Glutamatergic neuron (in vitro differentiated cells): ENCODE measurements around the gene SLC43A2. TPM values are rescaled to one million over a fixed set of nuclear protein-coding genes. Genes with fewer than 3 reads are reported as not detected.
"Not testable (repeated sequence)": the region's sequence is repeated elsewhere in the genome, so short reads cannot be mapped to it uniquely, and the experiment has no call there.

ENCODE experiments used
- DNase-seq: peaks from one replicate; pipeline ENCODE4 v3.0.0; 2022
- H3K27ac Mint-ChIP-seq: one replicate; pipeline ENCODE4 v1.8.0; 2020; ENCODE audit warnings: mild to moderate bottlenecking, mixed read lengths, inconsistent platforms; ENCODE audit not compliant: unreplicated experiment
- H3K27me3 Mint-ChIP-seq: one replicate; pipeline ENCODE4 v1.8.0; 2020; ENCODE audit warnings: mild to moderate bottlenecking, moderate library complexity, mixed read lengths, inconsistent platforms; ENCODE audit not compliant: unreplicated experiment
- H3K36me3 Mint-ChIP-seq: one replicate; pipeline ENCODE4 v1.8.0; 2020; ENCODE audit warnings: mild to moderate bottlenecking, mixed read lengths, inconsistent platforms; ENCODE audit not compliant: unreplicated experiment
- H3K4me1 Mint-ChIP-seq: one replicate; pipeline ENCODE4 v1.8.0; 2020; ENCODE audit warnings: mild to moderate bottlenecking, low read depth, mixed read lengths, inconsistent platforms; ENCODE audit not compliant: unreplicated experiment
- H3K4me3 Mint-ChIP-seq: one replicate; pipeline ENCODE4 v1.8.0; 2020; ENCODE audit warnings: mild to moderate bottlenecking, mixed read lengths, inconsistent platforms; ENCODE audit not compliant: unreplicated experiment
- H3K9me3 Mint-ChIP-seq: one replicate; pipeline ENCODE4 v1.8.0; 2020; ENCODE audit warnings: mild to moderate bottlenecking, moderate library complexity, mixed read lengths, inconsistent platforms; ENCODE audit not compliant: unreplicated experiment
- CTCF ChIP-seq: fragments of 200-600 bp; sonication (generic); IDR thresholded peaks from one replicate; pipeline ENCODE4 v1.5.0; 2021; ENCODE audit not compliant: partially characterized antibody, unreplicated experiment
- total RNA-seq: library from RNA; stranded (reverse); fragmentation: NEBNext Ultra II Directional; extraction: Animal tissue kit (Norgen Biotek cat#: 25700); gene quantifications from one replicate; pipeline ENCODE4 v1.2.1, GENCODE V29; 2021; ENCODE audit not compliant: unreplicated experiment

SLC43A2 gene
- total RNA-seq, 1 donor from 2014 or later, result 31.3 TPM

GRCh38 chr17:1529863-1530262, 98.8 kb downstream of the SLC43A2 start:
- Mint-ChIP-seq H3K4me3 (no peak overlapping the region), H3K9me3 (no peaks in the 10 kb centered on the region), H3K36me3 (peaks cover 4% of the 10 kb centered on the region), H3K4me1 (no peaks in the 10 kb centered on the region), H3K27me3 (no peaks in the 10 kb centered on the region), H3K27ac (no peak overlapping the region)
- DNase-seq, result no peak
- TF ChIP-seq CTCF, result no peak

- not testable (repeated sequence) for H3K4me3 Mint-ChIP-seq, H3K4me1 Mint-ChIP-seq, H3K36me3 Mint-ChIP-seq, DNase-seq, H3K9me3 Mint-ChIP-seq, H3K27me3 Mint-ChIP-seq, H3K27ac Mint-ChIP-seq
These were observed 101.8 kb downstream of the SLC43A2 start for GRCh38 chr17:1526876-1527275.

GRCh38 chr17:1522626-1523025, 106.0 kb downstream of the SLC43A2 start:
- Mint-ChIP-seq H3K4me1 (peaks cover 5% of the 10 kb centered on the region), H3K27me3 (peaks cover under 1% of the 10 kb centered on the region), H3K36me3 (no peaks in the 10 kb centered on the region), H3K4me3 (no peak overlapping the region), H3K9me3 (peaks cover 2% of the 10 kb centered on the region), H3K27ac (no peak overlapping the region)
- TF ChIP-seq CTCF, result no peak
- no peak for DNase-seq

GRCh38 chr17:1521086-1521640, 107.5 kb downstream of the SLC43A2 start:
- peak overlapping the region; percentile 42 for H3K4me3 Mint-ChIP-seq
- peaks cover 5% of the 10 kb centered on the region for H3K4me1 Mint-ChIP-seq
- H3K36me3 Mint-ChIP-seq, result no peaks in the 10 kb centered on the region
- TF ChIP-seq CTCF, result no peak
- H3K9me3 Mint-ChIP-seq, result peaks cover 2% of the 10 kb centered on the region
- DNase-seq, result no peak
- H3K27ac Mint-ChIP-seq, result peak overlapping the region; percentile 85
- H3K27me3 Mint-ChIP-seq, result peaks cover 2% of the 10 kb centered on the region

GRCh38 chr17:1519678-1520077, 109.0 kb downstream of the SLC43A2 start:
- Mint-ChIP-seq H3K36me3 (no peaks in the 10 kb centered on the region), H3K27me3 (peaks cover 2% of the 10 kb centered on the region)
- no peak for TF ChIP-seq CTCF

More at GRCh38 chr17:1519678-1520077, 109.0 kb downstream of the SLC43A2 start:
- peaks cover 2% of the 10 kb centered on the region for H3K9me3 Mint-ChIP-seq
- no peak overlapping the region for H3K4me3 Mint-ChIP-seq
- DNase-seq, result no peak
- H3K4me1 Mint-ChIP-seq, result peaks cover 10% of the 10 kb centered on the region
- H3K27ac Mint-ChIP-seq, result no peak overlapping the region

Other genes starting within 250 kb of the SLC43A2 start
- 1,106 TPM for gene YWHAE, start 228.6 kb downstream of the SLC43A2 start, total RNA-seq
- gene CRK, start 172.6 kb downstream of the SLC43A2 start, total RNA-seq, result 46.4 TPM
- 58.5 TPM for gene MYO1C, start 136.1 kb downstream of the SLC43A2 start, total RNA-seq
- 42.4 TPM for gene INPP5K, start 112.2 kb downstream of the SLC43A2 start, total RNA-seq
- gene PITPNA, start 66.0 kb downstream of the SLC43A2 start, total RNA-seq, result 65.5 TPM
- 4.0 TPM for gene SCARF1, start 16.9 kb upstream of the SLC43A2 start, total RNA-seq
- 4.2 TPM for gene RILP, start 21.0 kb upstream of the SLC43A2 start, total RNA-seq
- gene PRPF8, start 56.0 kb upstream of the SLC43A2 start, total RNA-seq, result 297 TPM
- 0.96 TPM for gene TLCD2, start 81.5 kb upstream of the SLC43A2 start, total RNA-seq
- gene WDR81, start 95.9 kb upstream of the SLC43A2 start, total RNA-seq, result 13.4 TPM
- 0.37 TPM for gene SERPINF2, start 114.0 kb upstream of the SLC43A2 start, total RNA-seq
- gene SERPINF1, start 133.2 kb upstream of the SLC43A2 start, total RNA-seq, result 9.7 TPM
- gene SMYD4, start 201.1 kb upstream of the SLC43A2 start, total RNA-seq, result 11.4 TPM
- gene RPA1, start 201.2 kb upstream of the SLC43A2 start, total RNA-seq, result 43.4 TPM